Measurements from ENCODE around the gene TTC1. TPM values are rescaled to one million over a fixed set of nuclear protein-coding genes. Genes with fewer than 3 reads are reported as not detected.

The TTC1 gene
- total and polyA plus RNA-seq, 2 of the 8 experiments (the other 6 are each of a cell fraction or from before 2014, with no cell fraction given) = 25.1 to 63.9 TPM

- CTCF ChIA-PET (ENCODE audit: partially characterized antibody) = interaction anchor here (0.6 to 2.6 kb wide), 2 partner anchors 10 to 408 kb away, joined by 3 to 20 read pairs; no protein-coding TSS in a partner anchor
- Histone ChIP-seq H3K4me2 (ENCODE audit: insufficient read depth in 1 of 2, low read depth in 2 of 2, low read length in 2 of 2) (no peak overlapping the region), H3K9me3 (ENCODE audit: insufficient read depth in 2 of 2, low read depth in 1 of 2, low read length in 1 of 2) (no peaks in the 10 kb centered on the region), H3K4me1 (replicated peaks in 1 of 4; ENCODE audit: control insufficient read depth in 3 of 4, insufficient read depth in 4 of 4, low read length in 3 of 4) (peaks cover 0 to 4% (median 0%) of the 10 kb centered on the region in 4 experiments; a peak in 2 of 7 replicates), H2BK15ac (ENCODE audit: low read length) (no peak overlapping the region), H2BK5ac (ENCODE audit: low read depth, low read length) (no peak overlapping the region), H3K4me3 (ENCODE audit: extremely low read depth in 1 of 4, insufficient read depth in 2 of 4, low read depth in 3 of 4, low read length in 4 of 4) (no peak overlapping the region), H3K27me3 (replicated peaks in 1 of 4; ENCODE audit: control insufficient read depth in 3 of 4, extremely low read depth in 1 of 4, insufficient read depth in 3 of 4, low read length in 3 of 4) (no peaks in the 10 kb centered on the region), H3K79me1 (ENCODE audit: low read depth, low read length) (no peaks in the 10 kb centered on the region), H2BK12ac (ENCODE audit: low read depth, low read length) (no peak overlapping the region), H3K9ac (replicated peaks in 1 of 4; ENCODE audit: extremely low read depth in 1 of 4, low read depth in 3 of 4, low read length in 3 of 4) (no peak overlapping the region), H2BK20ac (ENCODE audit: low read length) (no peak overlapping the region), H2BK120ac (replicated peaks; ENCODE audit: low read depth, low read length) (no peak overlapping the region), H3K56ac (replicated peaks; ENCODE audit: insufficient read length, low read depth, low read length) (no peak overlapping the region), H3K27ac (ENCODE audit: low read depth, low read length) (no peak overlapping the region), H3K14ac (ENCODE audit: insufficient read length) (no peak overlapping the region), H3K23me2 (ENCODE audit: low read depth, low read length) (peaks cover 4% of the 10 kb centered on the region), H4K5ac (ENCODE audit: insufficient read length, low read depth, low read length) (no peak overlapping the region), H3K4ac (replicated peaks; ENCODE audit: insufficient read length, low read depth, low read length) (no peak overlapping the region), H3K36me3 (ENCODE audit: control insufficient read depth in 2 of 4, insufficient read depth in 4 of 4, low read length in 3 of 4) (peaks cover 0 to 33% (median 13%) of the 10 kb centered on the region in 4 experiments; a peak in 6 of 8 replicates), H3K18ac (ENCODE audit: extremely low read depth, low read length) (no peak overlapping the region), H2AK5ac (ENCODE audit: low read depth, low read length) (no peak overlapping the region), H3K79me2 (ENCODE audit: control insufficient read depth in 1 of 2, insufficient read depth in 2 of 2, low read length in 2 of 2) (peaks cover 11 to 42% of the 10 kb centered on the region in 2 experiments), H4K91ac (replicated peaks; ENCODE audit: insufficient read length, low read length) (no peak overlapping the region), H2AFZ (ENCODE audit: low read length) (no peak overlapping the region), H4K8ac (ENCODE audit: extremely low read depth, insufficient read depth, low read length) (no peak overlapping the region), H4K20me1 (replicated peaks in 1 of 2; ENCODE audit: control insufficient read depth in 1 of 2, insufficient read depth in 2 of 2, low read length in 2 of 2) (peaks cover 5% of the 10 kb centered on the region in 2 experiments), H3K23ac (ENCODE audit: insufficient read length) (no peak overlapping the region)
- no peak for FAIRE-seq
- TF ChIP-seq HDAC6 (IDR thresholded peaks at IDR 0.05; ENCODE audit: low read depth, low read length) (no peak), JUND (IDR thresholded peaks at IDR 0.05; ENCODE audit: low read length) (no peak), KDM5A (IDR thresholded peaks at IDR 0.05; ENCODE audit: low read length) (no peak), CTCF (IDR thresholded peaks at IDR 0.05; ENCODE audit: control extremely low read depth in 1 of 3, insufficient read depth in 1 of 3, low read depth in 1 of 3, low read length in 3 of 3) (no peak), KDM1A (IDR thresholded peaks at IDR 0.05; ENCODE audit: borderline replicate concordance, low read length) (no peak), CBX8 (IDR thresholded peaks at IDR 0.05; ENCODE audit: borderline replicate concordance, low read depth, low read length) (no peak), EP300 (IDR thresholded peaks at IDR 0.05; ENCODE audit: borderline replicate concordance in 1 of 2, low read depth in 2 of 2, low read length in 2 of 2) (no peak), ASH2L (IDR thresholded peaks at IDR 0.05; ENCODE audit: low read length) (no peak), BACH1 (IDR thresholded peaks at IDR 0.05; ENCODE audit: low read length) (no peak), CBX5 (IDR thresholded peaks at IDR 0.05; ENCODE audit: low read depth, low read length) (no peak)
- TF ChIP-seq, protein P1, sequence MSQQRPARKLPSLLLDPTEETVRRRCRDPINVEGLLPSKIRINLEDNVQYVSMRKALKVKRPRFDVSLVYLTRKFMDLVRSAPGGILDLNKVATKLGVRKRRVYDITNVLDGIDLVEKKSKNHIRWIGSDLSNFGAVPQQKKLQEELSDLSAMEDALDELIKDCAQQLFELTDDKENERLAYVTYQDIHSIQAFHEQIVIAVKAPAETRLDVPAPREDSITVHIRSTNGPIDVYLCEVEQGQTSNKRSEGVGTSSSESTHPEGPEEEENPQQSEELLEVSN (IDR thresholded peaks at IDR 0.05) = no peak
- DNase-seq (ENCODE audit: low read depth in 1 of 2, low spot score in 2 of 2) = no peak
- POLR2A ChIA-PET (ENCODE audit: partially characterized antibody) = interaction anchor here (1.2 kb wide), 1 partner anchor 10 kb away, joined by 3 read pairs; no protein-coding TSS in a partner anchor
These were observed 2.5 kb downstream of the TTC1 start for GRCh38 chr5:160011471-160011870.

Data from H1 (cell line).